B cell (primary cell): ENCODE results near the gene LRRC40.

Experiments
- CTCF ChIP-seq: fragments of 200-600 bp; IDR thresholded peaks from one replicate; pipeline ENCODE4 v1.8.0; 2022; ENCODE audit warnings: antibody characterized with exemption, mild to moderate bottlenecking
- EZH2 ChIP-seq: IDR thresholded peaks from 2 replicates; pipeline ENCODE4 v1.6.1; 2012; ENCODE audit warnings: borderline replicate concordance, low read depth, mild to moderate bottlenecking, moderate library complexity, low read length; ENCODE audit not compliant: insufficient read depth, poor library complexity, severe bottlenecking

GRCh38 chr1:70150444-70150843 is 54.9 kb downstream of the LRRC40 start:
- TF ChIP-seq CTCF (no peak), EZH2 (no peak)
